GM21381 (cell line): ENCODE data around the gene SGPP1.
A peak's percentile ranks its signal among the peaks of the same experiment; 100 is the strongest.
"Not testable (repeated sequence)": the region's sequence is repeated elsewhere in the genome, so short reads cannot be mapped to it uniquely, and the experiment has no call there.

Source experiments
- ATAC-seq: cut with Tn5 transposase; IDR thresholded peaks from one replicate; pipeline ENCODE4 v1.9.1; 2021; ENCODE audit warnings: mild to moderate bottlenecking, moderate library complexity; ENCODE audit not compliant: unreplicated experiment

Gene SGPP1

GRCh38 chr14:63676615-63677014 lies 51.2 kb downstream of the SGPP1 start:
- no peak for ATAC-seq

- ATAC-seq: no peak
Measured at GRCh38 chr14:63673886-63674497, 53.9 kb downstream of the SGPP1 start.

- ATAC-seq: no peak
Measured at GRCh38 chr14:63673255-63673654, 54.6 kb downstream of the SGPP1 start.

- ATAC-seq: peak; percentile 81
Measured at GRCh38 chr14:63672417-63673180, 55.3 kb downstream of the SGPP1 start.

- ATAC-seq: peak; percentile 14
Measured at GRCh38 chr14:63671987-63672386, 55.9 kb downstream of the SGPP1 start.

GRCh38 chr14:63670692-63671091 lies 57.2 kb downstream of the SGPP1 start:
- no peak for ATAC-seq

GRCh38 chr14:63666335-63666734 lies 61.5 kb downstream of the SGPP1 start:
- no peak for ATAC-seq

- no peak for ATAC-seq
Measured at GRCh38 chr14:63663428-63664341, 64.2 kb downstream of the SGPP1 start.

- ATAC-seq: no peak
Measured at GRCh38 chr14:63662776-63663175, 65.1 kb downstream of the SGPP1 start.

GRCh38 chr14:63661881-63662280 lies 66.0 kb downstream of the SGPP1 start:
- not testable (repeated sequence) for ATAC-seq

- no peak for ATAC-seq
Measured at GRCh38 chr14:63659726-63660125, 68.1 kb downstream of the SGPP1 start.

- ATAC-seq: no peak
Measured at GRCh38 chr14:63656194-63656593, 71.7 kb downstream of the SGPP1 start.

GRCh38 chr14:63654936-63655335 lies 72.9 kb downstream of the SGPP1 start:
- no peak for ATAC-seq

GRCh38 chr14:63654346-63654745 lies 73.5 kb downstream of the SGPP1 start:
- ATAC-seq: no peak

GRCh38 chr14:63652406-63652805 lies 75.5 kb downstream of the SGPP1 start:
- no peak for ATAC-seq

- peak; percentile 72 for ATAC-seq
Measured at GRCh38 chr14:63650256-63650952, 77.5 kb downstream of the SGPP1 start.

- ATAC-seq: no peak
Measured at GRCh38 chr14:63647696-63648410, 80.0 kb downstream of the SGPP1 start.

GRCh38 chr14:63644741-63645140 lies 83.1 kb downstream of the SGPP1 start:
- no peak for ATAC-seq

- ATAC-seq: no peak
Measured at GRCh38 chr14:63642656-63643382, 85.0 kb downstream of the SGPP1 start.

- ATAC-seq: peak; percentile 60
Measured at GRCh38 chr14:63642229-63642611, 85.6 kb downstream of the SGPP1 start.
